GM12874 (cell line): ENCODE data around the gene NCAPD2.

Experiments used
- CTCF ChIP-seq: IDR thresholded peaks from 2 replicates; pipeline ENCODE4 v1.5.1; 2011; ENCODE audit warnings: low read depth, mild to moderate bottlenecking, control low read depth, low read length, moderate library complexity; ENCODE audit not compliant: insufficient read depth

NCAPD2 gene

GRCh38 chr12:6574576-6575295, 80.8 kb downstream of the NCAPD2 start:
- TF ChIP-seq CTCF = no peak

GRCh38 chr12:6575648-6576047, 81.7 kb downstream of the NCAPD2 start:
- no peak for TF ChIP-seq CTCF
